A549 (cell line): ENCODE results near the gene APC2. TPM values are rescaled to one million over a fixed set of nuclear protein-coding genes. Genes with fewer than 3 reads are reported as not detected.

Experiments
- ATAC-seq, 2 experiments: fragments of 200-7000 bp in 1 of 2; fragments of >200 bp in 1 of 2; cut with Nextera tagmentation in 1 of 2; cut with Tn5 transposase in 1 of 2; 3 replicates each; pipeline versions ENCODE4 v1.8.0 to v1.9.1; 2018 to 2020; ENCODE audit warnings: mild to moderate bottlenecking in 1 of 2, moderate library complexity in 1 of 2
- CTCF ChIA-PET: fragments of 300-600 bp; sonication (Branson Sonifier 250); formaldehyde crosslinking; extraction: SDS; loops from one replicate; lab custom pipeline; 2021; ENCODE audit warnings: antibody characterized with exemption, inconsistent platforms; lab: Yijun Ruan, JAX
- POLR2A ChIA-PET: fragments of 350-600 bp; formaldehyde crosslinking; extraction: SDS; loops from one replicate; lab custom pipeline; 2021; ENCODE audit warnings: antibody characterized with exemption, inconsistent platforms; lab: Yijun Ruan, JAX
- DNase-seq, 2 experiments: peaks; one replicate each; pipeline versions ENCODE4 v3.0.0 to v3.0.0-alpha.2; 2011 to 2016; ENCODE audit warnings: low read depth in 1 of 2, low spot score in 1 of 2
- FAIRE-seq: peaks from 2 replicates; lab custom pipeline; 2011; peaks lifted over from hg19 to GRCh38; lab: Jason Lieb, UNC
- H3K27ac ChIP-seq, 2 experiments: fragments of >200 bp; sonication (Bioruptor Twin); formaldehyde crosslinking; 3 replicates each; pipeline ENCODE4 v1.5.1; 2016 to 2017
- H3K4me1 ChIP-seq: fragments of >200 bp; sonication (Bioruptor Twin); formaldehyde crosslinking; 3 replicates; pipeline ENCODE4 v1.6.1; 2016
- H3K4me2 ChIP-seq: fragments of >200 bp; sonication (Bioruptor Twin); formaldehyde crosslinking; 3 replicates; pipeline ENCODE4 v1.6.1; 2016
- H3K4me3 ChIP-seq: fragments of >200 bp; sonication (Bioruptor Twin); formaldehyde crosslinking; 3 replicates; pipeline ENCODE4 v1.5.1; 2016
- H3K9me3 ChIP-seq: fragments of >200 bp; sonication (Bioruptor Twin); formaldehyde crosslinking; 3 replicates; pipeline ENCODE4 v1.6.1; 2016
- BHLHE40 ChIP-seq: IDR thresholded peaks from 2 replicates; pipeline ENCODE4 v1.6.1; 2012; ENCODE audit warnings: low read depth, low read length, inconsistent platforms
- CBX8 ChIP-seq: fragments of 200-600 bp; sonication (generic); IDR thresholded peaks from 2 replicates; pipeline ENCODE4 v1.6.1; 2016
- CHD4 ChIP-seq: fragments of 200-600 bp; sonication (generic); IDR thresholded peaks from 2 replicates; pipeline ENCODE4 v1.6.1; 2016; ENCODE audit warnings: antibody characterized with exemption, mild to moderate bottlenecking, borderline replicate concordance
- EHF ChIP-seq: fragments of 250-450 bp; sonication (Bioruptor Pico); IDR thresholded peaks from 2 replicates; pipeline ENCODE4 v1.5.0; 2020; ENCODE audit warnings: mild to moderate bottlenecking
- EHMT2 ChIP-seq: fragments of 200-600 bp; sonication (generic); IDR thresholded peaks from 2 replicates; pipeline ENCODE4 v1.6.1; 2016; ENCODE audit warnings: antibody characterized with exemption, low read depth, mild to moderate bottlenecking, moderate library complexity
- GATA3 ChIP-seq: IDR thresholded peaks from 2 replicates; pipeline ENCODE4 v1.6.1; 2012; ENCODE audit warnings: borderline replicate concordance
- HMGXB4 ChIP-seq: fragments of 250-450 bp; sonication (Bioruptor Pico); IDR thresholded peaks from 2 replicates; pipeline ENCODE4 v1.5.0; 2021; ENCODE audit warnings: mild to moderate bottlenecking, moderate library complexity, borderline replicate concordance
- HOXA7 ChIP-seq: fragments of 250-450 bp; sonication (Bioruptor Pico); IDR thresholded peaks from 2 replicates; pipeline ENCODE4 v1.5.0; 2020; ENCODE audit warnings: mild to moderate bottlenecking, moderate library complexity
- HOXB5 ChIP-seq: fragments of 250-450 bp; sonication (Bioruptor Pico); IDR thresholded peaks from 2 replicates; pipeline ENCODE4 v1.5.0; 2020; ENCODE audit warnings: mild to moderate bottlenecking, moderate library complexity
- KDM1A ChIP-seq: fragments of 200-600 bp; sonication (generic); IDR thresholded peaks from 2 replicates; pipeline ENCODE4 v1.6.1; 2016; ENCODE audit warnings: low read depth, mild to moderate bottlenecking
- KDM5A ChIP-seq: fragments of 200-600 bp; sonication (generic); IDR thresholded peaks from 2 replicates; pipeline ENCODE4 v1.6.1; 2016; ENCODE audit warnings: antibody characterized with exemption, mild to moderate bottlenecking
- MAX ChIP-seq: IDR thresholded peaks from 2 replicates; pipeline ENCODE4 v1.6.1; 2012
- MYC ChIP-seq: IDR thresholded peaks from 2 replicates; pipeline ENCODE4 v1.6.1; 2012; ENCODE audit warnings: mild to moderate bottlenecking, inconsistent platforms, low read length, improper control_type of control experiment, borderline replicate concordance
- PHF8 ChIP-seq: fragments of 200-600 bp; sonication (generic); IDR thresholded peaks from 2 replicates; pipeline ENCODE4 v1.6.1; 2016; ENCODE audit warnings: low read depth, mild to moderate bottlenecking, antibody characterized with exemption, moderate library complexity, borderline replicate concordance
- POLR2AphosphoS2 ChIP-seq: conservative IDR thresholded peaks from 2 replicates; pipeline ENCODE4 v1.6.1; 2012; ENCODE audit warnings: low read length, improper control_type of control experiment, inconsistent platforms
- SREBF2 ChIP-seq: fragments of 450-650 bp; IDR thresholded peaks from 2 replicates; pipeline ENCODE4 v1.6.1; 2014; ENCODE audit warnings: mild to moderate bottlenecking, moderate library complexity
- ZC3H11A ChIP-seq: fragments of 450-650 bp; IDR thresholded peaks from 2 replicates; pipeline ENCODE4 v1.6.1; 2014; ENCODE audit warnings: antibody characterized with exemption, mild to moderate bottlenecking
- WGBS: methylation state at CpG from one replicate; pipeline ENCODE4 v1.1.6; 2017; ENCODE audit errors: missing lambda C conversion rate; 5-methylcytosine and 5-hydroxymethylcytosine counted together
- polyA plus RNA-seq, 4 experiments: library from polyadenylated mRNA; depleted of rRNA in 3 of 4; stranded (reverse); fragments of >200 nt; fragmentation: RNase III in 1 of 4; extraction: RNeasy Plus Mini Kit Qiagen cat#74134 plus additional on column Dnase treatment in 1 of 4; gene quantifications; 2 replicates in 3 of 4; 3 replicates in 1 of 4; pipeline ENCODE4 v1.2.3, GENCODE V29; 2011 to 2017
- TF ChIP-seq, protein P1 (sequence below): fragments of >200 bp; sonication (Bioruptor Twin); formaldehyde crosslinking; IDR thresholded peaks from 2 replicates; pipeline ENCODE4 v1.6.1; 2016

The APC2 gene
- polyA plus RNA-seq, 2 of the 4 experiments (the other 2 are of a cell fraction) = 0.36 to 1.6 TPM

GRCh38 chr19:1471010-1471514, 21.1 kb downstream of the APC2 start:
- H3K9me3 ChIP-seq = no peaks in the 10 kb centered on the region
- no peak overlapping the region for H3K27ac ChIP-seq
- CTCF ChIA-PET = interaction anchor here (0.8 to 1.2 kb wide), 3 partner anchors 26 to 191 kb away, joined by 3 read pairs; no protein-coding TSS in a partner anchor
- FAIRE-seq = no peak
- TF ChIP-seq, protein P1, sequence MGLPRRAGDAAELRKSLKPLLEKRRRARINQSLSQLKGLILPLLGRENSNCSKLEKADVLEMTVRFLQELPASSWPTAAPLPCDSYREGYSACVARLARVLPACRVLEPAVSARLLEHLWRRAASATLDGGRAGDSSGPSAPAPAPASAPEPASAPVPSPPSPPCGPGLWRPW = no peak
- no peak for TF ChIP-seq MAX
- no peak for TF ChIP-seq HOXA7 (CRISPR knock-in tag)
- no peak for TF ChIP-seq CBX8
- TF ChIP-seq KDM1A = no peak
- TF ChIP-seq EHF = no peak
- TF ChIP-seq GATA3 = no peak
- TF ChIP-seq MYC = no peak
- TF ChIP-seq CHD4 = no peak
- TF ChIP-seq, all 56 proteins: peak for 0
- H3K4me1 ChIP-seq = peaks cover 7% of the 10 kb centered on the region
- no peak for DNase-seq
- no peak overlapping the region for H3K4me3 ChIP-seq
- 90% methylated on average over 10 of the region's 28 CpGs for WGBS
- POLR2A ChIA-PET = no interaction called here
- H3K4me2 ChIP-seq = no peak overlapping the region
- ATAC-seq = no peak; a peak in 1 of 6 replicates

DNA sequence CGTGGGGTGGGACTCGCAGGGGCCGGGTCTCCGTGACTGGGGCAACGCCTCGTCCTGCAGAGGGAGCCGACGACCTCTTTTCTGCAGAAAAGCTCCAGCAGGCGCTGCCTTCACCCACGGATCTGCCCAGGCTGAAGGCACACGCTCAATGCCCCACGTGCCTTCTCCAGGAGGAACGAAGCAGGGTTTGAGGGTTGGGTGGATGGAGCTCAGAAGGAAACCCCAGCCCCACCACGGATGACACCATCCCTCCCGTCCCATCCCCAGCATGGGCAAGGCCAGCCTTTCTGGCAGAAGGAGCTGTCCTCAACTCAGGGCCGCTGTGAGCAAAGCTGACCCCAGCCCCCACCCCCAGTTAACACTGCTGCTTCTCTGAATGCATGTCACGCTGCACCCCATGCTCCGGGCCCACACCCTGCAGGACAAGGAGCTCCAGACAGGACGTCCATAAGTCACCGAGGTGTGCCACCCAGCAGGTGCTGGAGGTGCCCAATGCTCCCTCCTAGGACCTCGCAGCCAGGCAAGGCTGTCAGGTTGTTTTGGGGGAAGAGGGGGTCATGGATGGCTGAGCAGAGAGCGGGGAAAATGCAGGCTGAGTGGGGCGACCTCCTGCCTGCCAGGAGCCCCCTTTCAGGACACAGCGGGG, 21.7 kb downstream of the APC2 start:
- WGBS = 86% methylated on average over 6 of the region's 24 CpGs
- no peaks in the 10 kb centered on the region for H3K9me3 ChIP-seq
- H3K4me1 ChIP-seq = peaks cover 7% of the 10 kb centered on the region
- ChIA-PET POLR2A (no interaction called here), CTCF (interaction anchor here (0.8 to 1.2 kb wide), 4 partner anchors 18 to 192 kb away, joined by 3 read pairs; no protein-coding TSS in a partner anchor)
- FAIRE-seq = no peak
- no peak for TF ChIP-seq SREBF2
- TF ChIP-seq ZC3H11A = no peak
- TF ChIP-seq POLR2AphosphoS2 = no peak
- no peak for TF ChIP-seq MAX
- no peak for TF ChIP-seq KDM5A
- TF ChIP-seq, protein P1 = no peak
- TF ChIP-seq PHF8 = no peak
- TF ChIP-seq HMGXB4 (CRISPR knock-in tag) = no peak
- peak in 1 of 2 experiments; percentile 53; a peak in 3 of 6 replicates for ATAC-seq
- DNase-seq = no peak
- no peak overlapping the region for H3K27ac ChIP-seq
- H3K4me3 ChIP-seq = no peak overlapping the region
- H3K4me2 ChIP-seq = no peak overlapping the region

DNA sequence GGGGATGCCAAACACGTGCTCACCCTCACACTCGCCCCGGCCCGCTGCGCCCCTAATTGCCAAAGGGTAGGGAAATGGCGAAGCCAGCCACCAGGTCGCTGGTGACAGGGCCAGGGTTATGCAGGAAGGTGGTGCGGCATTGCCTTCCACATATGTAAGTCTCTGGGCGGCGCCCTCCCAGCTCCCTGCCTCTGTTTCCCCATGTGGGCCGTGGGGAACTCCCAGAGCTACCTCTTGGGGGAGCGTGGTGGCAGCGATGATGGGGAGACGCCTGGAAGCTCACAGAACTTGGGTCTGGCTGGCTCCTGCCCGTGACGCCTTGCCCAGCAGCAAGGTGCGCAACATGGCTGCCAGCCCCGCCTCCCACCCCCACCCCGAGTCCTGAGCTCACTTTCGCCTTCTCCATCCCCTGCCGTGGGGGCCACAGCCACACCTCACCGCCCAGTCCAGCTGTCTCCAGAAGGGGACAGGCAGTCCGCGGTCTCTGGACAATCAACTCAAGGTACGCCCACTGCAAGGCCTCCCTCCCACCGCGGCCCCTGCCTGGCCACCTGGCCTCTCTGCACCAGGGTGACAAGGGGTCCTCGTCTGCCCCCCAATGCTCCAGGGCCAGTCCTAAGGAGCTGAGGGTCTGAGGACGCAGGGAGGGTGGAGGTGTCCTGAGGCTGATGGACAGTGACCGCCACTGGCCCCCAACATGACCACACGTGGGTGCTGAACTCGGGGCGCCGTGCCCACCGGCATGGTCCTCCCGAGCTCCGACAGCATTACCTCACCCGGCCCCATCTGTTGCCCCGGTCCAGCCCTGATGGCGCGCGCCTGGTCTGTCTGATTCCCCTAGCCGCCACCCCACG, 22.5 kb downstream of the APC2 start:
- Histone ChIP-seq H3K4me1 (peaks cover 7% of the 10 kb centered on the region), H3K9me3 (no peaks in the 10 kb centered on the region), H3K4me2 (no peak overlapping the region), H3K27ac (no peak overlapping the region), H3K4me3 (no peak overlapping the region)
- no peak for DNase-seq
- FAIRE-seq = no peak
- ChIA-PET POLR2A (no interaction called here), CTCF (interaction anchor here (1.0 to 2.1 kb wide), 4 partner anchors 18 to 28 kb away, joined by 3 to 8 read pairs (median 4); partner anchors contain the start of gene REEP6)
- ATAC-seq = no peak
- no peak for TF ChIP-seq GATA3
- no peak for TF ChIP-seq EHMT2
- TF ChIP-seq HOXB5 (CRISPR knock-in tag) = no peak
- TF ChIP-seq BHLHE40 = no peak
- 90% methylated on average over 20 of the region's 44 CpGs for WGBS
